ENCODE data around the gene DGKB.

The DGKB gene

GRCh38 chr7:14688208-14688607, 214.3 kb downstream of the DGKB start:
- no peak for DNase-seq (ENCODE audit: low read depth)

GRCh38 chr7:14687777-14688176, 214.8 kb downstream of the DGKB start:
- no peak for DNase-seq (ENCODE audit: low read depth)

GRCh38 chr7:14687241-14687640, 215.3 kb downstream of the DGKB start:
- DNase-seq (ENCODE audit: low read depth) = no peak

- DNase-seq (ENCODE audit: low read depth) = no peak
Measured at GRCh38 chr7:14685167-14685566, 217.4 kb downstream of the DGKB start.

GRCh38 chr7:14682910-14683465, 219.6 kb downstream of the DGKB start:
- no peak for DNase-seq (ENCODE audit: low read depth)

- no peak for DNase-seq (ENCODE audit: low read depth)
Measured at GRCh38 chr7:14676896-14677295, 225.7 kb downstream of the DGKB start.

- no peak for DNase-seq (ENCODE audit: low read depth)
Measured at GRCh38 chr7:14673202-14673601, 229.3 kb downstream of the DGKB start.

GRCh38 chr7:14666913-14667312, 235.6 kb downstream of the DGKB start:
- no peak for DNase-seq (ENCODE audit: low read depth)

- no peak for DNase-seq (ENCODE audit: low read depth)
Measured at GRCh38 chr7:14666304-14666703, 236.2 kb downstream of the DGKB start.

GRCh38 chr7:14639801-14640200, 262.8 kb downstream of the DGKB start:
- DNase-seq (ENCODE audit: low read depth) = no peak

- DNase-seq (ENCODE audit: low read depth) = no peak
Measured at GRCh38 chr7:14639329-14639728, 263.2 kb downstream of the DGKB start.

- DNase-seq (ENCODE audit: low read depth) = no peak
Measured at GRCh38 chr7:14637968-14638367, 264.6 kb downstream of the DGKB start.

- no peak for DNase-seq (ENCODE audit: low read depth)
Measured at GRCh38 chr7:14635955-14636354, 266.6 kb downstream of the DGKB start.

GRCh38 chr7:14630048-14630447, 272.5 kb downstream of the DGKB start:
- no peak for DNase-seq (ENCODE audit: low read depth)

- no peak for DNase-seq (ENCODE audit: low read depth)
Measured at GRCh38 chr7:14628516-14628915, 274.0 kb downstream of the DGKB start.

- DNase-seq (ENCODE audit: low read depth) = no peak
Measured at GRCh38 chr7:14626076-14626475, 276.5 kb downstream of the DGKB start.

- DNase-seq (ENCODE audit: low read depth) = no peak
Measured at GRCh38 chr7:14622559-14622958, 280.0 kb downstream of the DGKB start.

- no peak for DNase-seq (ENCODE audit: low read depth)
Measured at GRCh38 chr7:14606101-14606500, 296.4 kb downstream of the DGKB start.

GRCh38 chr7:14604606-14605005, 297.9 kb downstream of the DGKB start:
- DNase-seq (ENCODE audit: low read depth) = peak; percentile 8

GRCh38 chr7:14602851-14603250, 299.7 kb downstream of the DGKB start:
- DNase-seq (ENCODE audit: low read depth) = no peak

- DNase-seq (ENCODE audit: low read depth) = no peak
Measured at GRCh38 chr7:14600766-14601367, 301.7 kb downstream of the DGKB start.

- DNase-seq (ENCODE audit: low read depth) = no peak
Measured at GRCh38 chr7:14598978-14599377, 303.6 kb downstream of the DGKB start.

GRCh38 chr7:14596421-14596820, 306.1 kb downstream of the DGKB start:
- peak; percentile 19 for DNase-seq (ENCODE audit: low read depth)

GRCh38 chr7:14590206-14590605, 312.3 kb downstream of the DGKB start:
- DNase-seq (ENCODE audit: low read depth) = peak; percentile 39

All from stromal cell of bone marrow (primary cell).